Gastrocnemius medialis (tissue), 4 donors: ENCODE measurements around the gene CDPF1.

Experiments used
- CTCF ChIP-seq, 5 experiments: fragments of 450-650 bp in 3 of 5; fragments of 200-600 bp in 2 of 5; sonication (generic) in 2 of 5; IDR thresholded peaks in 4 of 5; conservative IDR thresholded peaks in 1 of 5; 1 replicate in 4 of 5; 2 replicates in 1 of 5; pipeline ENCODE4 v1.5.1; 2016 to 2019; ENCODE audit warnings: antibody characterized with exemption in 5 of 5, mild to moderate bottlenecking in 3 of 5, moderate library complexity in 3 of 5
- POLR2A ChIP-seq, 2 donors: fragments of 450-650 bp; IDR thresholded peaks; one replicate each; pipeline ENCODE4 v1.6.1; 2017; ENCODE audit warnings: antibody characterized with exemption in 2 of 2, mild to moderate bottlenecking in 2 of 2, moderate library complexity in 2 of 2

DNA sequence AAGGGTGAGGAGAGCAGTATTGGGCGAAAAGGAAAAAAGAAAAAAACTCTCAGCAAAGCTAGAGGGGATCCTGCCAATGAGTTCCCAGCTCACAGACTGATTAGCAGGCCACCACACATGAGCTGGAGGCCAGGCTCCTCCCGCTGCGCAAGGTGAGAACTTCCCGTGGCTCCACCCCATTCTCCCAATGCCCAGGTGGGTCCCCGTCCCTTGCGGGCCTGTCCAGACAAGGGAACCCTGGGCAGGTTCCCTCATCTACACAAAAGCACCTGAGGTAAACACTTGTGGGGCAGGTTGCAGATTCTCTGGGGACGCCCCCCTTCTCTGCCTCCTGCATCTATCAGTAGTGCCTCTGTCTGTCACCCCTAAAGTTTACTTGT, 46.5 kb downstream of the CDPF1 start:
- TF ChIP-seq CTCF (IDR thresholded peaks at IDR 0.05 in 4 of 5, conservative IDR thresholded peaks at IDR 0.05 in 1 of 5): no peak
- TF ChIP-seq POLR2A (IDR thresholded peaks at IDR 0.05): no peak
